Stimulated activated CD8-positive, alpha-beta memory T cell treated with anti-CD3 and anti-CD28 coated beads, Interleukin-7, amount 100 ng/mL, for 48 hours (primary cell): Measurements from ENCODE around the gene PLA2G6.

Source experiments
- DNase-seq, 2 donors: peaks; one replicate each; pipeline ENCODE4 v3.0.0-alpha.2; 2020; ENCODE audit warnings: low read depth in 1 of 2; ENCODE audit errors: extremely low read depth in 1 of 2

The PLA2G6 gene

DNA sequence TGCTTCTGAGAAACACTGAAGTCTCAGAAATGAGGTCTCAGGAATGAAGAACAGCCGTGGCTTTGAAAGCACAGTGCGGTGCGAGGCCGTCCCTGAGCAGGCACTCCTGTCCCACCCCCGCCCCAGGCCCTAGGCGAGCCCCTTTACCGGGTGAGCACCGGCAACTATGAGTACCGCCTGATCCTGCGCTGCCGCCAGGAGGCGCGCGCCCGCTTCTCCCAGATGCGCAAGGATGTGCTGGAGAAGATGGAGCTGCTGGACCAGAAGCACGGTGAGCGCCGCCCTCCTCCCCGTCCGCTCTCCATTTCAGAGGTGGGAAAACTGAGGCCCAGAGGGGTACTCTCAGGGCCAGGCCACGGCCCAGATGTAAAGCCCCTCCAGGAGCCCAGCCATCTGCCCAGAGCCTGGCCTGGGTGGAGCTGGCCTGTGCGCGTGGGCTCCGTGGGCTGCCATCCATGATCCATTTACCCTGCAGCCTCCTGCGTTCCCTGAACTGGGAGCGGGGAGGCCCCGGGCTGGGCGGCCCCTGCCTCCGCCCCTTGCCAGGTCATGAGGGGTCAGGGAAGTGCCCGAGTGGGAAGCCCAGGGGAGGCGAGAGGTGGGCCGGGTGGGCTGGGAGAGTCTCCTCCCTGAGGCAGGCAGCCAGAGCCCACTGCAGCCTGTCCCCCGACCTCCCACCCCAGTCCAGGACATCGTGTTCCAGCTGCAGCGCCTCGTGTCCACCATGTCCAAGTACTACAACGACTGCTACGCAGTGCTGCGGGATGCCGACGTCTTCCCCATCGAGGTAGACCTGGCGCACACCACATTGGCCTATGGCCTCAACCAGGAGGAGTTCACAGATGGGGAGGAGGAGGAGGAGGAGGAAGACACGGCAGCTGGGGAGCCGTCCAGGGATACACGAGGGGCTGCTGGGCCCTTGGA, 107.2 kb downstream of the PLA2G6 start:
- no peak for DNase-seq

GRCh38 chr22:38073150-38074130, 108.2 kb downstream of the PLA2G6 start:
- DNase-seq, result no peak

- DNase-seq, result no peak
Observed at GRCh38 chr22:38072322-38073149, 109.1 kb downstream of the PLA2G6 start.

GRCh38 chr22:38071421-38072321, 110.0 kb downstream of the PLA2G6 start:
- DNase-seq, result no peak

DNA sequence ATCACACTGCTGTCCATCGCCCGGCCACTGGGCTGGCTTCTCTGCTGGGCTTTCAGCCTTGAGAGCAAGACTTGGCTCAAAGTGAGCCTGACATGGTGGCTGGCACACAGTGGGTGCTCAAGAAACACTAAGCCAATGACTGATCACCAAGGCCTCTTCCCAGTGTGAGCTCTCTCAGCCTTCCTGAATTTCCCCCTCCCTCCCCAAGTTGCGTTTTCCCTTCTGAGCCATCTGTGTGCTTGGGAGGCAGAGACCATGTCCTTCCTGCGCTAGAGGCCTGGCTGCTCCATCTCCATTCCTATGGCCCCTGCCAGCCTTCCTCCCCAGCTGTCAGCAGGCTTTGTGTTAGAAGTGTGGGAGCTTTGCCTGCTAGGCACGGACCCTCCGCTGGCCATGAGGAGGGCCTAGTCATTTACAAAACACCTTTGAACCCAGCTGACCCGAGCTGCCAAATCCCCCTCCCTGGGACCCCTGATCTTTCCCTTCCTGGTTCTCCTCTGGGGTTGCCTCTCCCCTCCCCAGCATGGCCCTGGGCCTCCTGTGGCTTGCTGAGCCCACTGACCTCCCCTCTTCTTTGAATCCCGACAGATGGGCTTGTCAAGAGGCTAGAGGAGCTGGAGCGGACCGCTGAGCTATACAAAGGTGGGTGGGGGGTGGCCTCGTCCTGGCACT, 111.2 kb downstream of the PLA2G6 start:
- no peak for DNase-seq

- DNase-seq, result no peak
Observed at GRCh38 chr22:38069372-38070249, 112.0 kb downstream of the PLA2G6 start.

GRCh38 chr22:38068641-38069371, 112.8 kb downstream of the PLA2G6 start:
- DNase-seq, result no peak

DNA sequence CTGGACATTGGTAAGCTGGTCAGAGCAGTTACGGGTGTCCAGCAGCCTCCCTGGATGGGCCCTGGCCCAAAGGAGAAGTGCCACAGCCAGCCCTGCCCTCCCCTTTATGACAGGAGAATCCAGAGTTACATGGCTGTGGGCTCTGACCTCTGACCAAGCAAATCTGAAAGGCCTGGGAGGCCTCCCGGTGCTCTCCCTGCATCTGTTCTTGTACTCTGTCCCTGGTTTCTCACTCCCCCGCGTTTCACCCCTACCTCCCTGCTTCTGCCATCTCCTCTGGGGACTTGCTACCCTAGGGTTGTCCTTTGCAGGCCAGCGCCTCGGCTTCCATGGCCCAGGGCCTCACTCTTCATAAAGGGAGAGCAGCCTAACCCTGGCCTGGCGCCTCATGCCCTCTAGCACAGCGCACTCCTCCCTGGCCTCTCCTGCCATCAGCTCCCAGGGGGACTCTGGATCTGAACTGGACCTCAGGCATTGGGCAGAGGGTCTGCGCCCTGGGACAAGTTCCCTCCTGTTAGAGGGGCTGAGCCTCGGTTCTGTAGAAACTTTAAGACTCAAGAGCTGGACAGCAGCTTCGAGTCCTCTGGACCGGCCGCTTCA, 113.8 kb downstream of the PLA2G6 start:
- no peak for DNase-seq

- no peak for DNase-seq
Observed at GRCh38 chr22:38067028-38067415, 114.6 kb downstream of the PLA2G6 start.

GRCh38 chr22:38066381-38067027, 115.1 kb downstream of the PLA2G6 start:
- DNase-seq, result no peak

GRCh38 chr22:38065539-38065938, 116.1 kb downstream of the PLA2G6 start:
- DNase-seq, result no peak

DNA sequence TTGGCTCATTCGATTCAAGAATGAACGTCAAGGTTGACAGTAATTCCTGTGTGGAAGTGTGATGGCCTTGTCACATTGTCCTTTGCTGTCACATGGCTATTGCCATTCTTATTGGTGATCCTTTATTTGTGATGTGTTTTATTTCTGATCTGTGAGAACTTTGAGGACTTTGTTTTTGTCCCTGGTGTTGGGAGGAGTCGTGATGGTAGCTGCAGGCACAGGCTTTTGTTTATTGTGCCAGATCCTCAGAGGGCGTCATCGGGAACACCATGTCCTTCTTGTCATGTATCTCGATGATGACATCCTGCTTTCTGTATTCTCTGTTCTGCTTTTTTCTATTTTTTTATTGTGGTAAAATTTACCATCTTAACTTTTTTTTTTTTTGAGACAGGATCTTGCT, 118.8 kb downstream of the PLA2G6 start:
- DNase-seq, result no peak
